ENCODE measurements around the gene UBR4. TPM values are rescaled to one million over a fixed set of nuclear protein-coding genes. Genes with fewer than 3 reads are reported as not detected.

UBR4 gene
- polyA plus RNA-seq, 3 donors: 44.3 to 93.8 (median 49.4) TPM

DNA sequence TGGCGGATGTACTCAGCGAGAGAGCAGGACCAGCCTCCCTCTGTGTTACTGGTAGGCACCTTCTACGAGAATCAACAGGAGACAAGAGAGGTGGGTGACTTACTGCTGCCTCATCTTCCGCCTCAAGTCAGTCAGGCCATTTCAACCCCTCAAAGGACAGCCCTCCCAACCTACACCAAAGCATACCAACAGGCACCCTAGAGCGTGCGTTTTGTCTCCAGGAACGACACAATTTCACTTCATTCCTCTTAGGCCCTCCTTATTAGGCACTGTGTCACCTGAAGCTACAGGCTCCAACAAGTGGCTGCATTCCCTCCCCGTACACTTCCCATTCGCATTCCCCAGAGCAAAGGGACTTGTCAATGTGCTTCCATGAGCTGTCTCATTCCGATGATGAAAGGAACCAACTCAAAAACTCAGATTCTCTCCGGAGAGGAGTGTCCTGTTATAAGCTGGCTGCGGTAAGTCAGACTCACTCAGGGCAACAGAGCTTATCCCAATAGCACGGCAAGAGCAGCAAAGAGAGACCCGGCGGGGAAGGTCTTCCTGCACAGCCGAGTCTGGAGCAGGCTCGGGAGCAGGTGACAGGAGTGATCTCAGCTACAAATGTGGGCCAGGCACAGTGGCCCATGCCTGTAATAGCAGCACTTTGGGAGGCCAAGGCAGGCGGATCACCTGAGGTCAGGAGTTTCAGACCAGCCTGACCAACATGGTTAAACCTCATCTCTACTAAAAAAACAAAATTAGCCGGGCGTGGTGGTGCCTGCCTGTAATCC, 133.0 kb downstream of the UBR4 start:
- no peak overlapping the region for H3K27ac ChIP-seq (ENCODE audit: low read depth in 1 of 2, low read length in 2 of 2)
- Mint-ChIP-seq H3K36me3 (peaks cover 72 to 84% of the 10 kb centered on the region in 2 donors), H3K27ac (peak overlapping the region in 3 of 7 donors; percentile 5 to 78 (median 52)), H3K9me3 (no peaks in the 10 kb centered on the region), H3K4me3 (no peak overlapping the region), H3K4me1 (peaks cover 30% of the 10 kb centered on the region), H3K27me3 (ENCODE audit: low read depth in 3 of 3) (no peaks in the 10 kb centered on the region)
- peaks cover 31 to 32% of the 10 kb centered on the region in 2 donors for H3K4me1 ChIP-seq (ENCODE audit: control insufficient read depth in 1 of 2, insufficient read depth in 2 of 2, low read length in 2 of 2)
- no peak overlapping the region for H3K9ac ChIP-seq (ENCODE audit: insufficient read depth, low read length, poor library complexity, severe bottlenecking)
- H3K27me3 ChIP-seq (ENCODE audit: control insufficient read depth in 2 of 2, insufficient read depth in 2 of 2, low read length in 2 of 2): no peaks in the 10 kb centered on the region
- WGBS (ENCODE audit: insufficient coverage): 95% methylated on average over 20 of the region's 20 CpGs
- no peak overlapping the region for H3K4me3 ChIP-seq (replicated peaks in 1 of 3; ENCODE audit: low read depth in 2 of 3, low read length in 3 of 3)
- H3K36me3 ChIP-seq (replicated peaks in 1 of 2; ENCODE audit: control insufficient read depth in 1 of 2, insufficient read depth in 2 of 2, low read length in 2 of 2): peaks cover 65 to 76% of the 10 kb centered on the region in 2 donors
- intact Hi-C loops (cut with micrococcal nuclease): no loop called here
- TF ChIP-seq, protein P1, sequence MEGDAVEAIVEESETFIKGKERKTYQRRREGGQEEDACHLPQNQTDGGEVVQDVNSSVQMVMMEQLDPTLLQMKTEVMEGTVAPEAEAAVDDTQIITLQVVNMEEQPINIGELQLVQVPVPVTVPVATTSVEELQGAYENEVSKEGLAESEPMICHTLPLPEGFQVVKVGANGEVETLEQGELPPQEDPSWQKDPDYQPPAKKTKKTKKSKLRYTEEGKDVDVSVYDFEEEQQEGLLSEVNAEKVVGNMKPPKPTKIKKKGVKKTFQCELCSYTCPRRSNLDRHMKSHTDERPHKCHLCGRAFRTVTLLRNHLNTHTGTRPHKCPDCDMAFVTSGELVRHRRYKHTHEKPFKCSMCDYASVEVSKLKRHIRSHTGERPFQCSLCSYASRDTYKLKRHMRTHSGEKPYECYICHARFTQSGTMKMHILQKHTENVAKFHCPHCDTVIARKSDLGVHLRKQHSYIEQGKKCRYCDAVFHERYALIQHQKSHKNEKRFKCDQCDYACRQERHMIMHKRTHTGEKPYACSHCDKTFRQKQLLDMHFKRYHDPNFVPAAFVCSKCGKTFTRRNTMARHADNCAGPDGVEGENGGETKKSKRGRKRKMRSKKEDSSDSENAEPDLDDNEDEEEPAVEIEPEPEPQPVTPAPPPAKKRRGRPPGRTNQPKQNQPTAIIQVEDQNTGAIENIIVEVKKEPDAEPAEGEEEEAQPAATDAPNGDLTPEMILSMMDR (IDR thresholded peaks at IDR 0.05): no peak
- no peak overlapping the region for H3K4me2 ChIP-seq (replicated peaks; ENCODE audit: extremely low read depth, low read length, poor library complexity, severe bottlenecking)
- no peak overlapping the region for H2AFZ ChIP-seq (ENCODE audit: insufficient read depth, low read depth, low read length, poor library complexity, severe bottlenecking)
- H3K9me3 ChIP-seq (replicated peaks in 1 of 2; ENCODE audit: control insufficient read depth in 1 of 2, insufficient read depth in 1 of 2, low read length in 2 of 2): no peaks in the 10 kb centered on the region
- no peak for DNase-seq
- H4K20me1 ChIP-seq (ENCODE audit: insufficient read depth, low read length): no peaks in the 10 kb centered on the region
- H3K79me2 ChIP-seq (ENCODE audit: insufficient read depth, low read length): peaks cover 39% of the 10 kb centered on the region

DNA sequence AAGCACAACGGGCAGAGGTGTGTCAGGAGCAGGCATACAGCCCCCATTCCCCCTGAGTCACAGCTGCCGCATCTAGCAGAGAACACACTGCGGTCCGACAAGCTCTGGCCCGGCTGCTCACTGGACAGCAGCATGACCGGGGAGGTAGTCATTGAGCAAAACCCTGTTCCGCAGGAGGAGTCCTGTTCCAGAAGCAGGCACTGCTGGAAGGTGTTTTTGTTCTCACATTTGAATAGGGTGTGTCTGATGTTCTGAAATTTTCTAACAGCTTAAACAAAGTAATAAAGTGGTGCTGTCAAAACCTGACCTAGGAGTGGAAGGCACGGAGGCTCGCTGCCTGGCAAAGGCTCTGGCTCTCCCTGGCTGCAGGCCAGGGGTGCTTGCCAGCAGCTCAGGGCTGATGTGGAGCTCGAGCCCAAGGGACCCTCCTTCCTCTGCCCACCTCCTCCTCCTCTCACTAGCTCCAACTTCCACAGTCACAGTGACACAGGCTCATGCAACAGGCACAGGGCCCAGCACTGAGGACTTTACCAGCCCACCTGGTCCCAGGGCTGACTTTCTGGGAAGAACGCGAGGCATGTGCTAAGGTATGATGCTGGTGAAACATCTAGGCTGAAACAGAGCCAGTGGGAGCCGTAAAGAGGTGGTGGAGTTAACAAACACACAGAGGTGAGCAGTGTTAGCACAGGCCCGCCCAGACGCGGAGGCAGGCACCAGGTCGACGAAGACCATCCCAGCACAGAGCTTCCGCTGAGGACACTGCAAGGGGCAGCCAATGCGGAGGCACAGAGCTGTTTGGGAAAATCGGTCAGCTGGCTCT, 135.0 kb downstream of the UBR4 start:
- H3K4me3 ChIP-seq (replicated peaks in 1 of 3; ENCODE audit: low read depth in 2 of 3, low read length in 3 of 3): no peak overlapping the region
- TF ChIP-seq, protein P1 (IDR thresholded peaks at IDR 0.05): no peak
- Mint-ChIP-seq H3K27me3 (ENCODE audit: low read depth in 3 of 3) (peaks cover 0 to 7% (median 3%) of the 10 kb centered on the region in 3 donors), H3K36me3 (peaks cover 65 to 75% of the 10 kb centered on the region in 2 donors), H3K4me1 (peaks cover 16% of the 10 kb centered on the region), H3K27ac (peak overlapping the region in 5 of 7 donors; percentile 10 to 77 (median 43)), H3K4me3 (no peak overlapping the region), H3K9me3 (no peaks in the 10 kb centered on the region)
- no peak for DNase-seq
- peaks cover 11 to 13% of the 10 kb centered on the region in 2 donors for H3K4me1 ChIP-seq (ENCODE audit: control insufficient read depth in 1 of 2, insufficient read depth in 2 of 2, low read length in 2 of 2)
- H4K20me1 ChIP-seq (ENCODE audit: insufficient read depth, low read length): no peaks in the 10 kb centered on the region
- H3K36me3 ChIP-seq (replicated peaks in 1 of 2; ENCODE audit: control insufficient read depth in 1 of 2, insufficient read depth in 2 of 2, low read length in 2 of 2): peaks cover 65 to 76% of the 10 kb centered on the region in 2 donors
- WGBS (ENCODE audit: insufficient coverage): 91% methylated on average over 19 of the region's 21 CpGs
- no peak overlapping the region for H2AFZ ChIP-seq (ENCODE audit: insufficient read depth, low read depth, low read length, poor library complexity, severe bottlenecking)
- H3K27ac ChIP-seq (ENCODE audit: low read depth in 1 of 2, low read length in 2 of 2): no peak overlapping the region
- no peak overlapping the region for H3K4me2 ChIP-seq (replicated peaks; ENCODE audit: extremely low read depth, low read length, poor library complexity, severe bottlenecking)
- H3K79me2 ChIP-seq (ENCODE audit: insufficient read depth, low read length): peaks cover 29% of the 10 kb centered on the region
- H3K27me3 ChIP-seq (ENCODE audit: control insufficient read depth in 2 of 2, insufficient read depth in 2 of 2, low read length in 2 of 2): no peaks in the 10 kb centered on the region
- H3K9me3 ChIP-seq (replicated peaks in 1 of 2; ENCODE audit: control insufficient read depth in 1 of 2, insufficient read depth in 1 of 2, low read length in 2 of 2): no peaks in the 10 kb centered on the region
- H3K9ac ChIP-seq (ENCODE audit: insufficient read depth, low read length, poor library complexity, severe bottlenecking): no peak overlapping the region
- intact Hi-C loops (cut with micrococcal nuclease): no loop called here

Data from CD14-positive monocyte (primary cell).